ENCODE measurements around the gene AFAP1L2.

- TF ChIP-seq CTCF (IDR thresholded peaks at IDR 0.05) (no peak), EP300 (IDR thresholded peaks at IDR 0.05) (no peak)
These were observed 44.6 kb upstream of the AFAP1L2 start for GRCh38 chr10:114448897-114449296.
